GM12891 (cell line): ENCODE results near the gene CD44.

Experiments used
- PAX5 ChIP-seq: IDR thresholded peaks from 2 replicates; pipeline ENCODE4 v1.6.1; 2011; ENCODE audit warnings: low read length, moderate library complexity, mild to moderate bottlenecking; ENCODE audit not compliant: insufficient read depth, severe bottlenecking
- POLR2A ChIP-seq: IDR thresholded peaks from 2 replicates; pipeline ENCODE4 v1.6.1; 2011; ENCODE audit warnings: low read depth, low read length, control low read depth
- POLR2AphosphoS5 ChIP-seq: IDR thresholded peaks from 2 replicates; pipeline ENCODE4 v1.6.1; 2011; ENCODE audit warnings: low read depth, low read length, control low read depth
- POU2F2 ChIP-seq: IDR thresholded peaks from 2 replicates; pipeline ENCODE4 v1.6.1; 2011; ENCODE audit warnings: low read depth, mild to moderate bottlenecking, control low read depth, low read length, moderate library complexity
- SPI1 ChIP-seq: IDR thresholded peaks from 2 replicates; pipeline ENCODE4 v1.6.1; 2011; ENCODE audit warnings: low read depth, low read length, control low read depth
- TAF1 ChIP-seq: IDR thresholded peaks from 2 replicates; pipeline ENCODE4 v1.6.1; 2011; ENCODE audit warnings: low read depth, low read length, control low read depth

DNA sequence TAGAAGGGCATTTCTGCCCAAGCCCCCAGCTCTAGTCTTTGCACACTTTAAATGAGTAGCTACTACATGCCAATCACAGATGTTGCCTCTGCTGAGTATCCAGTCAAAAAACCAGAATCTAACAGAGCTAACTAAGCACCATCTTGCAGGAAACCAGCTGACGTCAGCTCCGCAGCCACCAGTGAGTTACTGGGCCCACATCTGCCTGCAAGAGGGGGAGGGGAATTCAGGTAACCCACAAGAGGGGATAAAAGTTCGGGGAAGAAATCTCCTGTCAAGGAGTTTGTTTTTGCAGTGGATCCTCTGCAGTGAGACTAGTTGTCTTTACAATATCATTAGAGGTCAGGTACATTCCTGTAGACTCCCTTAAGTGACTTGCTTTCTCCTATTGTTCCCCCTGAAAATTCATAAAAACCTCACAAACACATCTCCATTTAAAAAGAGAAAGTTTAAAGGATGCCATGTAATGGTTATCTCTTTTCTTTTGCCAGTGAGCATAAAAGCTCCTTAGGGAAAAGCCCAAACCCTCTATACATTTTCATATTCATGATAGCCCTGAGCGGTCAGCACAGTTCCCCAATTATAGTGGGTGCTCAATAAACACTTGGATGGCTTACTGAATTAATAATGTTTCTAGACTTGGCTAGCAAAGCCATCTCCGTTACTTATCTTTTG, 9.3 kb downstream of the CD44 start:
- TF ChIP-seq POLR2A (no peak), POLR2AphosphoS5 (no peak), TAF1 (no peak), POU2F2 (no peak), SPI1 (no peak), PAX5 (no peak)
